ENCODE data around the gene LZTFL1.

DNA sequence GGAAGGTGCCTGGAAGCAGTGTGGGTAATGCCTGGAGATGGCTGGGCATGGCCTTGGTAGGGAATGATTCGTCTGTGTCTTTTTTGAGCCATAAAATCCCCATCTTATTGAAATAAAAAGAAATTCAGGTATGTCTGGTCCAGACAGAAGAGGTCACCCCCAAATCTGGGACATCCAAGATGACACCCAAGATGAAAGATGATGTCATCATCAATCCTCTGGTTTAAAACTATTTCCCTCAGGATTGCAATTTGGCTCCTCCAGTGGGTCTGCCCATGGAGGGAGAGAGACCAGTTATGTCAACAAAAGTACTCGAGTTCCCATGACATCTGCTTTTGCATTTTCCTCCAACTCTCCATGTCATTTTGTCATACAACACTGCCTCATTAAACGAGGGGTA, 27.7 kb upstream of the LZTFL1 start:
- TF ChIP-seq, protein P1, sequence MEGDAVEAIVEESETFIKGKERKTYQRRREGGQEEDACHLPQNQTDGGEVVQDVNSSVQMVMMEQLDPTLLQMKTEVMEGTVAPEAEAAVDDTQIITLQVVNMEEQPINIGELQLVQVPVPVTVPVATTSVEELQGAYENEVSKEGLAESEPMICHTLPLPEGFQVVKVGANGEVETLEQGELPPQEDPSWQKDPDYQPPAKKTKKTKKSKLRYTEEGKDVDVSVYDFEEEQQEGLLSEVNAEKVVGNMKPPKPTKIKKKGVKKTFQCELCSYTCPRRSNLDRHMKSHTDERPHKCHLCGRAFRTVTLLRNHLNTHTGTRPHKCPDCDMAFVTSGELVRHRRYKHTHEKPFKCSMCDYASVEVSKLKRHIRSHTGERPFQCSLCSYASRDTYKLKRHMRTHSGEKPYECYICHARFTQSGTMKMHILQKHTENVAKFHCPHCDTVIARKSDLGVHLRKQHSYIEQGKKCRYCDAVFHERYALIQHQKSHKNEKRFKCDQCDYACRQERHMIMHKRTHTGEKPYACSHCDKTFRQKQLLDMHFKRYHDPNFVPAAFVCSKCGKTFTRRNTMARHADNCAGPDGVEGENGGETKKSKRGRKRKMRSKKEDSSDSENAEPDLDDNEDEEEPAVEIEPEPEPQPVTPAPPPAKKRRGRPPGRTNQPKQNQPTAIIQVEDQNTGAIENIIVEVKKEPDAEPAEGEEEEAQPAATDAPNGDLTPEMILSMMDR (IDR thresholded peaks at IDR 0.05 in 2 of 3, conservative IDR thresholded peaks at IDR 0.05 in 1 of 3; ENCODE audit: borderline replicate concordance in 1 of 3, insufficient read depth in 1 of 3, low read depth in 2 of 3, low read length in 2 of 3), result no peak
- TF ChIP-seq FOSL1 (IDR thresholded peaks at IDR 0.05; ENCODE audit: low read depth) (no peak), EZH2 (IDR thresholded peaks at IDR 0.05) (no peak), POLR2AphosphoS5 (IDR thresholded peaks at IDR 0.05; ENCODE audit: low read depth, low read length) (no peak)
